ENCODE data around the gene SPG7. TPM values are rescaled to one million over a fixed set of nuclear protein-coding genes. Genes with fewer than 3 reads are reported as not detected.

SPG7 gene
- total RNA-seq, 2 experiments from 2014 or later = 78.6 to 79.8 TPM

DNA sequence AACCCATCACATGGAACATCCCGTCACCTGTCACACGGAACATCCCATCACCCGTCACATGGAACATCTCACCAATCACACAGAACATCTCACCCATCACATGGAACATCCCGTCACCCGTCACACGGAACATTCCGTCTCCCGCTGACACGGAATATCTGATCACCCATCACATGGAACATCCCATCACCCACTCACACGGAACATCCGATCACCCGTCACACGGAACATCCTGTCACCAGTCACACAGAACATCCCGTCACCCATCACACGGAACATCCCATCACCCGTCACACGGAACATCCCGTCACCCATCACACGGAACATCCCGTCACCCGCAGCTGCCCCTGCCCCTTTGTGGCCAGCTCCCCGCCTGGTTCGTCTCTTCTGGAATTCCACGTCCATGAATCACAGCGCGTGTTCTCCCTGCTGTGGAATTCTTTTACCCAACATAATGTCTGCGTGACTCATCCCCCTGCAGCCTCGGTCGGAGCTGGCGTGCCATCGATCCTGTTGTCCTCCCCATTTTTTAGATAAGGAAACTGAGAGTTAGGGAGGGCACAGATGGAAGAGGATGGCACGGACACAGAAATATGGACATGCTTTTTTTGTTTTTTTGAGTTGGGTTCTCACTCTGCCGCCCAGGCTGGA is 73.0 kb downstream of the SPG7 start:
- intact Hi-C loops (cut with micrococcal nuclease) = no loop called here
- peaks cover 2% of the 10 kb centered on the region for H3K36me3 Mint-ChIP-seq (ENCODE audit: low read depth)
- H3K27me3 Mint-ChIP-seq = peaks cover 2% of the 10 kb centered on the region
- ATAC-seq (no peak), DNase-seq (no peak)
- H3K27ac Mint-ChIP-seq = no peak overlapping the region
- POLR2A ChIA-PET = no interaction called here
- CTCF ChIA-PET = no interaction called here
- no peak overlapping the region for H3K4me3 Mint-ChIP-seq
- H3K9me3 Mint-ChIP-seq = no peaks in the 10 kb centered on the region
- TF ChIP-seq, protein P1, sequence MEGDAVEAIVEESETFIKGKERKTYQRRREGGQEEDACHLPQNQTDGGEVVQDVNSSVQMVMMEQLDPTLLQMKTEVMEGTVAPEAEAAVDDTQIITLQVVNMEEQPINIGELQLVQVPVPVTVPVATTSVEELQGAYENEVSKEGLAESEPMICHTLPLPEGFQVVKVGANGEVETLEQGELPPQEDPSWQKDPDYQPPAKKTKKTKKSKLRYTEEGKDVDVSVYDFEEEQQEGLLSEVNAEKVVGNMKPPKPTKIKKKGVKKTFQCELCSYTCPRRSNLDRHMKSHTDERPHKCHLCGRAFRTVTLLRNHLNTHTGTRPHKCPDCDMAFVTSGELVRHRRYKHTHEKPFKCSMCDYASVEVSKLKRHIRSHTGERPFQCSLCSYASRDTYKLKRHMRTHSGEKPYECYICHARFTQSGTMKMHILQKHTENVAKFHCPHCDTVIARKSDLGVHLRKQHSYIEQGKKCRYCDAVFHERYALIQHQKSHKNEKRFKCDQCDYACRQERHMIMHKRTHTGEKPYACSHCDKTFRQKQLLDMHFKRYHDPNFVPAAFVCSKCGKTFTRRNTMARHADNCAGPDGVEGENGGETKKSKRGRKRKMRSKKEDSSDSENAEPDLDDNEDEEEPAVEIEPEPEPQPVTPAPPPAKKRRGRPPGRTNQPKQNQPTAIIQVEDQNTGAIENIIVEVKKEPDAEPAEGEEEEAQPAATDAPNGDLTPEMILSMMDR (IDR thresholded peaks at IDR 0.05) = no peak
- H3K4me1 Mint-ChIP-seq (ENCODE audit: low read depth) = no peaks in the 10 kb centered on the region

DNA sequence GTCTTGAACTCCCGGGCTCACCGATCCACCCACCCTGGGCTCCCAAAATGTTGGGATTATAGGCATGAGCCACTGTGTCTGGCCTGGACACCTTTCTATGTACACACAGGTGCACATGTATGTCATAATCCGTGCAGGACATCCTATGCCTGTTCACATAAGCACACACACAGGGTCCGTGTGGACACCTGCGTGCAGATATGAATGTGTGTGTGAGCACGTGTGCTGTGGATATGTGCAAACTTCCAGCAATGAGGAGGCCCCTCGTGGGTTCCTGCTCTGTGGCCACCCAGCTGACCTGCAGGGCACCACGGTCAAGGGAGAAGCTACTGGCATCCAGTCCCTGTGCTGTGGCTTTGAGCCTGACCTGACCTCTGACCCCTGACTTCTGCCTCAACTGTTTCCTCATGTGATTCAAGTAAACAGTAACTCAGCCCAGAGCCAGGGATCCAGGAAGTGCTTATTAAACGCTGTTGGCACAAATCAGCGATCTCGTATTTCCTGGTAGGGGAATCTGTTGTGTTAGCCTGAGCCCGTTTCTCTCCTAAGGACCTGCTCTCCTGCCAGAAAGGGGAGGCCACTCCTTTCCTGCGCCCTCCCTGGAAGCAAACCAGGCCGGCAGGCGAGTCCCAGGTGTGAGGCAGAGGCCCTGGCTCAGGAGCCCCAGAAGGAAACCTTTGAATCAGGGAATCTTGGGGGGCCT is 73.8 kb downstream of the SPG7 start:
- ATAC-seq = no peak
- H3K27me3 Mint-ChIP-seq = peaks cover 2% of the 10 kb centered on the region
- H3K36me3 Mint-ChIP-seq (ENCODE audit: low read depth) = peaks cover 2% of the 10 kb centered on the region

DNA sequence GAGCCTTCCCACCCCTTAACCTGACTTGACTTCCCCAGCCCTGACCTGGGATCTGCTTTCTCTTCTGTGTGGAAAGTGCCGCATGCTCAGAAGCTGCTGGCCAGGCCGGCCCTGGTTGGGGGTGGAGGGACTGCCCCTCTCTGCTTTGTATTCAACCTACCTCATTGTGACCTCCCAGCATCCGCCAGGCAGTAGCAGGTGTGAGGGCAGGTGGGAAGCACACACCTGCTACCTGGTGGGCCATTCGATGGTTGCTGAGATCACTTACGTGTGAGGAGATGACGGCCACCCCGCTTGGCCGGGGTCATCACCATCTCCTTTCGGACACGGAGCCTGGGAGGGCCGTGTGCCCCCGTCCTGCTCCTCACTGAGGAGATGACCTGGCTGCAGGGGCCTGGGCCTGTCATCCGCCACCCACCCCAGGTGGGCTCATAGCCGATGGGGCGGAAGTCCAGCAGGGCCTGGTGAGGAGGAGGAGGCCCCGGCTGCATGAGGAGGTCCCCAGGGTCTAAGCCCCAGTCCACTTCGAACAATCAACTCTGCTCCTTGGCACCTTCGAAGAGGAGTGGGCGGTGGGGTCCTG is 74.5 kb downstream of the SPG7 start:
- TF ChIP-seq, protein P1 (IDR thresholded peaks at IDR 0.05) = no peak
- intact Hi-C loops (cut with micrococcal nuclease) = no loop called here
- Mint-ChIP-seq H3K4me3 (no peak overlapping the region), H3K36me3 (ENCODE audit: low read depth) (no peaks in the 10 kb centered on the region), H3K9me3 (peaks cover 3% of the 10 kb centered on the region), H3K27me3 (no peaks in the 10 kb centered on the region), H3K27ac (no peak overlapping the region), H3K4me1 (ENCODE audit: low read depth) (no peaks in the 10 kb centered on the region)
- ATAC-seq = no peak
- ChIA-PET CTCF (no interaction called here), POLR2A (no interaction called here)
- no peak for DNase-seq

More for the DNA sequence above, 73.8 kb downstream of the SPG7 start:
- no peak overlapping the region for H3K4me3 Mint-ChIP-seq
- POLR2A ChIA-PET = no interaction called here
- no peaks in the 10 kb centered on the region for H3K4me1 Mint-ChIP-seq (ENCODE audit: low read depth)
- no peak overlapping the region for H3K27ac Mint-ChIP-seq
- CTCF ChIA-PET = no interaction called here
- TF ChIP-seq, protein P1 (IDR thresholded peaks at IDR 0.05) = no peak
- H3K9me3 Mint-ChIP-seq = peaks cover 3% of the 10 kb centered on the region
- intact Hi-C loops (cut with micrococcal nuclease) = no loop called here
- DNase-seq = no peak

DNA sequence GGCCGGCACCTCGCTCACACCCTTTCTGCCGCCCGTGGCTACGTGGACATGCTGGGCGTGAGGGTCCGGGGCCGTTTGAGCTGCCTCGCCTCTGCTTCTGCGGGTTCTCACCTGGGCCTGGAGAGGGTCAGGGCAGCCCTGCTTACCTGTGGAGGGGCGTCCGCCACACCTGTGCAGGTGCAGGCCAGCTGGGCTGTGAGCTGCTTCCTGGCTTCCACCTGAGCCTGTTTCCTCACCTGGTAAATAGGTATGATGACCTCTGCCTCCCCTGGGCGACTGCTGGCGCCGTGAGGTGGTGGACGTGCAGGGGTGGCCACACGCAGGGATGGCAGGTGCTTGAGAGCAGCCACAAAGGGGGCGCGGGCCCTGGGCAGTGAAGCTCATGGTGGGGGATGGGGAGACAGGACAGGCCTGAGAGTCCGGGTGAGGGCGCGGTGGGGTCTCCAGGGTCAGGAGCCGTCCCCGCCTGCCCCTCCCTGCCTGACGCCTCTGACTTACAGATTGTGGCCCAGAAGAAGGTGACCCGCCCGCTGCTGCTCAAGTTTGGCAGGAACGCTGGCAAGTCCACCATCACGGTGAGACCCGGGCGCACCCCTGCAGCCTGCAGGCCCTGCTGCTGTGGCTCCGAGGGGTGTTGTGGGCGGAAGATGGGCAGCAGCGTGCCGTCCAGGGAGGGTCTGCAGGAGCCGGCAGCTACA is 75.1 kb downstream of the SPG7 start:
- POLR2A ChIA-PET = interaction anchor here (0.9 to 1.1 kb wide), 2 partner anchors 20 to 74 kb away, joined by 3 read pairs; no protein-coding TSS in a partner anchor
- CTCF ChIA-PET = no interaction called here
- Mint-ChIP-seq H3K27me3 (no peaks in the 10 kb centered on the region), H3K36me3 (ENCODE audit: low read depth) (no peaks in the 10 kb centered on the region), H3K9me3 (peaks cover 3% of the 10 kb centered on the region), H3K4me1 (ENCODE audit: low read depth) (no peaks in the 10 kb centered on the region), H3K4me3 (no peak overlapping the region), H3K27ac (no peak overlapping the region)
- intact Hi-C loops (cut with micrococcal nuclease) = no loop called here
- no peak for ATAC-seq
- TF ChIP-seq, protein P1 (IDR thresholded peaks at IDR 0.05) = no peak
- no peak for DNase-seq
